Cardiac muscle cell (in vitro differentiated cells and primary cell): ENCODE data around the gene SPTY2D1. TPM values are rescaled to one million over a fixed set of nuclear protein-coding genes. Genes with fewer than 3 reads are reported as not detected.

Experiments
- DNase-seq, 2 donors: peaks; one replicate each; pipeline versions ENCODE4 v3.0.0 to v3.0.0-alpha.2; 2010 to 2017; ENCODE audit warnings: low read depth in 1 of 2, low spot score in 1 of 2
- H3K27ac ChIP-seq: fragments of 200-600 bp; sonication (generic); 2 replicates; pipeline ENCODE4 v1.5.1; 2016
- H3K27me3 ChIP-seq: fragments of 200-600 bp; sonication (generic); 2 replicates; pipeline ENCODE4 v1.6.0; 2016; ENCODE audit warnings: control low read depth
- H3K36me3 ChIP-seq: fragments of 200-600 bp; sonication (generic); 2 replicates; pipeline ENCODE4 v1.5.1; 2016; ENCODE audit warnings: control low read depth
- H3K4me1 ChIP-seq: fragments of 200-600 bp; sonication (generic); 2 replicates; pipeline ENCODE4 v1.8.1; 2017; ENCODE audit warnings: low read depth, mild to moderate bottlenecking, mixed run types
- H3K4me3 ChIP-seq: fragments of 200-600 bp; sonication (generic); 2 replicates; pipeline ENCODE4 v1.5.1; 2016; ENCODE audit warnings: mild to moderate bottlenecking
- H3K9me3 ChIP-seq: fragments of 200-600 bp; sonication (generic); 2 replicates; pipeline ENCODE4 v1.5.1; 2017; ENCODE audit warnings: low read depth, mild to moderate bottlenecking, control low read depth
- CTCF ChIP-seq: IDR thresholded peaks from 2 replicates; pipeline ENCODE4 v1.5.1; 2012; ENCODE audit warnings: low read depth, mild to moderate bottlenecking, low read length
- polyA plus RNA-seq: library from polyadenylated mRNA; unstranded; fragments of >200 nt; fragmentation: Nextera tagmentation; extraction: Ambion mirVana; gene quantifications from 2 replicates; pipeline ENCODE4 v1.2.1, GENCODE V29; 2016
- total RNA-seq: library from RNA; depleted of rRNA; stranded (reverse); fragments of >200 nt; gene quantifications from 2 replicates; pipeline ENCODE4 v1.2.3, GENCODE V29; 2016

The SPTY2D1 gene
- total and polyA plus RNA-seq, 2 experiments from 2014 or later, result 6.6 to 14.3 TPM

GRCh38 chr11:18624161-18624560 lies 10.0 kb downstream of the SPTY2D1 start:
- H3K4me1 ChIP-seq, result no peaks in the 10 kb centered on the region

GRCh38 chr11:18623707-18624106 lies 10.4 kb downstream of the SPTY2D1 start:
- Histone ChIP-seq H3K27me3 (no peaks in the 10 kb centered on the region), H3K4me1 (no peaks in the 10 kb centered on the region), H3K4me3 (no peak overlapping the region), H3K9me3 (no peaks in the 10 kb centered on the region), H3K36me3 (no peaks in the 10 kb centered on the region), H3K27ac (no peak overlapping the region)
- no peak for DNase-seq
- no peak for TF ChIP-seq CTCF

More at GRCh38 chr11:18624161-18624560, 10.0 kb downstream of the SPTY2D1 start:
- Histone ChIP-seq H3K4me3 (no peak overlapping the region), H3K27me3 (no peaks in the 10 kb centered on the region), H3K36me3 (no peaks in the 10 kb centered on the region), H3K27ac (no peak overlapping the region), H3K9me3 (no peaks in the 10 kb centered on the region)
- DNase-seq, result no peak
- no peak for TF ChIP-seq CTCF

- TF ChIP-seq CTCF, result no peak
- no peaks in the 10 kb centered on the region for H3K4me1 ChIP-seq
- peaks cover 22% of the 10 kb centered on the region for H3K36me3 ChIP-seq
- peak in 1 of 2 donors; percentile 84 for DNase-seq
- H3K27me3 ChIP-seq, result no peaks in the 10 kb centered on the region
- no peak overlapping the region for H3K4me3 ChIP-seq
- H3K27ac ChIP-seq, result no peak overlapping the region
- no peaks in the 10 kb centered on the region for H3K9me3 ChIP-seq
Observed at GRCh38 chr11:18618342-18619025, 15.7 kb downstream of the SPTY2D1 start.

GRCh38 chr11:18617688-18618341 lies 16.3 kb downstream of the SPTY2D1 start:
- Histone ChIP-seq H3K27ac (no peak overlapping the region), H3K4me1 (no peaks in the 10 kb centered on the region), H3K36me3 (peaks cover 26% of the 10 kb centered on the region), H3K27me3 (no peaks in the 10 kb centered on the region), H3K4me3 (no peak overlapping the region), H3K9me3 (no peaks in the 10 kb centered on the region)
- no peak for TF ChIP-seq CTCF
- peak in 1 of 2 donors; percentile 61 for DNase-seq

GRCh38 chr11:18615628-18616392 lies 18.3 kb downstream of the SPTY2D1 start:
- Histone ChIP-seq H3K27me3 (no peaks in the 10 kb centered on the region), H3K4me1 (no peaks in the 10 kb centered on the region), H3K36me3 (peaks cover 36% of the 10 kb centered on the region), H3K4me3 (no peak overlapping the region), H3K27ac (no peak overlapping the region), H3K9me3 (no peaks in the 10 kb centered on the region)
- no peak for TF ChIP-seq CTCF
- DNase-seq, result no peak
